MCF 10A (cell line): ENCODE measurements around the gene TAF1C. TPM values are rescaled to one million over a fixed set of nuclear protein-coding genes. Genes with fewer than 3 reads are reported as not detected.

Source experiments
- BruUV-seq: library from RNA; stranded (reverse); fragments of 400-500 nt; replicated peaks from 2 replicates; lab custom pipeline; 2021; lab: Mats Ljungman, UMichigan
- CTCF ChIA-PET: fragments of 300-600 bp; sonication (Branson Sonifier 250); formaldehyde crosslinking; extraction: SDS; loops from one replicate; lab custom pipeline; 2021; ENCODE audit warnings: antibody characterized with exemption, inconsistent platforms; lab: Yijun Ruan, JAX
- POLR2A ChIA-PET: fragments of 300-600, 350-650 bp; sonication (Branson Sonifier 250); formaldehyde crosslinking; extraction: SDS; loops from one replicate; lab custom pipeline; 2020; ENCODE audit warnings: antibody characterized with exemption, inconsistent platforms; lab: Yijun Ruan, JAX
- DNase-seq: peaks from one replicate; pipeline ENCODE4 v3.0.0-alpha.2; 2018; ENCODE audit not compliant: unreplicated experiment
- H3K27ac Mint-ChIP-seq: one replicate; pipeline ENCODE4 v1.8.0; 2022; ENCODE audit warnings: mild to moderate bottlenecking, low read depth, mixed read lengths; ENCODE audit not compliant: unreplicated experiment
- H3K27me3 Mint-ChIP-seq: one replicate; pipeline ENCODE4 v1.8.0; 2022; ENCODE audit warnings: mixed read lengths; ENCODE audit not compliant: insufficient read depth, unreplicated experiment
- H3K36me3 Mint-ChIP-seq: one replicate; pipeline ENCODE4 v1.8.0; 2022; ENCODE audit warnings: mild to moderate bottlenecking, moderate library complexity, mixed read lengths; ENCODE audit not compliant: insufficient read depth, unreplicated experiment
- H3K4me1 Mint-ChIP-seq: one replicate; pipeline ENCODE4 v1.8.0; 2022; ENCODE audit warnings: mixed read lengths; ENCODE audit not compliant: insufficient read depth, unreplicated experiment
- H3K4me3 Mint-ChIP-seq: one replicate; pipeline ENCODE4 v1.8.0; 2022; ENCODE audit warnings: mild to moderate bottlenecking, moderate library complexity, mixed read lengths; ENCODE audit not compliant: unreplicated experiment
- H3K9me3 Mint-ChIP-seq: one replicate; pipeline ENCODE4 v1.8.0; 2022; ENCODE audit warnings: mixed read lengths; ENCODE audit not compliant: unreplicated experiment
- intact Hi-C: fragments of 100-400 bp; cut with micrococcal nuclease; formaldehyde crosslinking; loops from 2 replicates; pipeline ENCODE4 v1.14.1; 2022
- total RNA-seq: library from RNA; stranded (reverse); gene quantifications from 2 replicates; pipeline ENCODE4 v1.2.3, GENCODE V29; 2022
- TF ChIP-seq, protein P1 (sequence below): fragments of 200-600 bp; IDR thresholded peaks from one replicate; pipeline ENCODE4 v1.8.0; 2022; ENCODE audit warnings: antibody characterized with exemption, mild to moderate bottlenecking; ENCODE audit not compliant: unreplicated experiment

Gene TAF1C
- total RNA-seq, 1 experiment from 2014 or later, result 35.1 TPM

GRCh38 chr16:84138824-84139627 lies 47.8 kb downstream of the TAF1C start:
- TF ChIP-seq, protein P1, sequence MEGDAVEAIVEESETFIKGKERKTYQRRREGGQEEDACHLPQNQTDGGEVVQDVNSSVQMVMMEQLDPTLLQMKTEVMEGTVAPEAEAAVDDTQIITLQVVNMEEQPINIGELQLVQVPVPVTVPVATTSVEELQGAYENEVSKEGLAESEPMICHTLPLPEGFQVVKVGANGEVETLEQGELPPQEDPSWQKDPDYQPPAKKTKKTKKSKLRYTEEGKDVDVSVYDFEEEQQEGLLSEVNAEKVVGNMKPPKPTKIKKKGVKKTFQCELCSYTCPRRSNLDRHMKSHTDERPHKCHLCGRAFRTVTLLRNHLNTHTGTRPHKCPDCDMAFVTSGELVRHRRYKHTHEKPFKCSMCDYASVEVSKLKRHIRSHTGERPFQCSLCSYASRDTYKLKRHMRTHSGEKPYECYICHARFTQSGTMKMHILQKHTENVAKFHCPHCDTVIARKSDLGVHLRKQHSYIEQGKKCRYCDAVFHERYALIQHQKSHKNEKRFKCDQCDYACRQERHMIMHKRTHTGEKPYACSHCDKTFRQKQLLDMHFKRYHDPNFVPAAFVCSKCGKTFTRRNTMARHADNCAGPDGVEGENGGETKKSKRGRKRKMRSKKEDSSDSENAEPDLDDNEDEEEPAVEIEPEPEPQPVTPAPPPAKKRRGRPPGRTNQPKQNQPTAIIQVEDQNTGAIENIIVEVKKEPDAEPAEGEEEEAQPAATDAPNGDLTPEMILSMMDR, result no peak
- H3K36me3 Mint-ChIP-seq, result no peaks in the 10 kb centered on the region
- ChIA-PET CTCF (interaction anchor here (0.7 to 1.2 kb wide), 3 partner anchors 22 to 600 kb away, joined by 3 read pairs; partner anchors contain the start of gene MBTPS1), POLR2A (interaction anchor here (2.4 kb wide), 1 partner anchor 23 kb away, joined by 10 read pairs; the partner anchor contains the start of gene MBTPS1)
- intact Hi-C loops, result no loop called here
- no peak overlapping the region for H3K4me3 Mint-ChIP-seq
- peaks cover 9% of the 10 kb centered on the region for H3K4me1 Mint-ChIP-seq
- BruUV-seq, result no TSS peak
- no peak for DNase-seq
- no peaks in the 10 kb centered on the region for H3K9me3 Mint-ChIP-seq
- no peaks in the 10 kb centered on the region for H3K27me3 Mint-ChIP-seq
- no peak overlapping the region for H3K27ac Mint-ChIP-seq

DNA sequence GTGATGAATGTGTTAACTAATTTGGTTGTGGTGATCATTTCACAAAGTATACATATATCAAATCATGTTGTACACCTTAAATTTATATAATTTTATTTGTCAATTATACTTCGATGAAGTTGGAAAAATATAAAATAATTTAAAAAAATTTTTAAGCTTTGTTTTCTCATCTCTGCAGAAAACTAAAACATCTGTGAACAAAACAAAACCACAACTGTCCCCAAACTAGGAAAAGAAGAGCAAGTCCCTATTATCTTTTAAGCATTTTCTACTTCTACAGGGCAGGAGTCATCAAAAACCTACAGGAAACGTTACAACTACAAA lies 48.4 kb downstream of the TAF1C start:
- intact Hi-C loops, result no loop called here
- Mint-ChIP-seq H3K27me3 (no peaks in the 10 kb centered on the region), H3K4me3 (no peak overlapping the region), H3K9me3 (no peaks in the 10 kb centered on the region), H3K27ac (no peak overlapping the region), H3K36me3 (no peaks in the 10 kb centered on the region), H3K4me1 (peaks cover 9% of the 10 kb centered on the region)
- TF ChIP-seq, protein P1, result no peak
- DNase-seq, result no peak
- POLR2A ChIA-PET, result interaction anchor here (2.4 kb wide), 1 partner anchor 22 kb away, joined by 10 read pairs; the partner anchor contains the start of gene MBTPS1
- CTCF ChIA-PET, result interaction anchor here (0.7 to 1.2 kb wide), 3 partner anchors 22 to 600 kb away, joined by 3 read pairs; partner anchors contain the start of gene MBTPS1
- no TSS peak for BruUV-seq

DNA sequence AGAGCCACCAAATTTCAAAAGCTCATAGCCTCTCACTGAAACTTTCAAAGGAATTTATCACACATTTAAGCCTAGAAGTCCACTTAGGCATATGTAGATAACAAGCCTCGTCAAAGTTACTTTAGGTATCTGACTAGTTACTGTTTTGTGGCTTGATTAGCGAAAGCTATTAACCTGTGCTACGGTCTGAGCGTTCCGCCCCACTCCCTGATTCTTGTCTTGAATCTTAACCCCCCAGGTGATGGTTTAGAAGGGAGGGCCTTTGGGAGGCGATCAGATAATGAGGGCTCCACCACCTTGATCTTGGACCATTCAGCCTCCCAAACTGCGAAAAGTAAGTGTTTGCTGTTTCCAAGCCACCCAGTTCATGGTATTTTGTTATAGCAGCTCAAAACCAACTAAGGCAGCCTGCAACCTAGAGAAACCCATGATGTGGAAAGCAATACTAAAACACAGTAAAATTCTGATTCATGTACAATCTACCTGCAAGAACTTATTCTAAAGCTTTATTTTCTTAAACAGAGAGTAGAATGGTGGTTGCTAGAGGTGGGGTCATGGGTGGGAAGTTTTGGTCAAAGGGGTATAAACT lies 49.0 kb downstream of the TAF1C start:
- ChIA-PET POLR2A (interaction anchor here (0.6 to 2.4 kb wide), 2 partner anchors 9 to 21 kb away, joined by 3 to 10 read pairs; partner anchors contain the start of gene MBTPS1), CTCF (interaction anchor here (0.6 to 1.2 kb wide), 2 partner anchors 21 to 155 kb away, joined by 3 read pairs; partner anchors contain the start of gene MBTPS1)
- Mint-ChIP-seq H3K27me3 (no peaks in the 10 kb centered on the region), H3K4me1 (peaks cover 9% of the 10 kb centered on the region), H3K36me3 (no peaks in the 10 kb centered on the region), H3K4me3 (no peak overlapping the region), H3K27ac (no peak overlapping the region), H3K9me3 (no peaks in the 10 kb centered on the region)
- intact Hi-C loops, result no loop called here
- TF ChIP-seq, protein P1, result no peak
- no TSS peak for BruUV-seq
- DNase-seq, result no peak

- TF ChIP-seq, protein P1, result no peak
- POLR2A ChIA-PET, result interaction anchor here (0.6 to 2.4 kb wide), 2 partner anchors 9 to 21 kb away, joined by 3 to 10 read pairs; partner anchors contain the start of gene MBTPS1
- no TSS peak for BruUV-seq
- CTCF ChIA-PET, result interaction anchor here (0.6 kb wide), 1 partner anchor 154 kb away, joined by 3 read pairs; no protein-coding TSS in a partner anchor
- Mint-ChIP-seq H3K36me3 (no peaks in the 10 kb centered on the region), H3K4me3 (no peak overlapping the region), H3K27me3 (no peaks in the 10 kb centered on the region), H3K4me1 (peaks cover 9% of the 10 kb centered on the region), H3K9me3 (no peaks in the 10 kb centered on the region), H3K27ac (no peak overlapping the region)
- no peak for DNase-seq
- intact Hi-C loops, result no loop called here
These were observed 49.6 kb downstream of the TAF1C start for GRCh38 chr16:84137287-84137686.
